Upper lobe of left lung (tissue), 6 donors: Measurements from ENCODE around the gene C16orf95. TPM values are rescaled to one million over a fixed set of nuclear protein-coding genes. Genes with fewer than 3 reads are reported as not detected.

Experiments used
- ATAC-seq, 2 donors: fragments of 200-7000 bp; cut with Tn5 transposase; one replicate each; pipeline ENCODE4 v1.9.1; 2022; ENCODE audit warnings: mild to moderate bottlenecking in 2 of 2, moderate library complexity in 2 of 2; ENCODE audit not compliant: low FRiP score in 2 of 2
- DNase-seq, 2 donors: peaks; one replicate each; pipeline ENCODE4 v3.0.0-alpha.2; 2019 to 2020
- H3K27ac ChIP-seq, 4 donors: fragments of 200-600 bp; sonication (generic); one replicate each; pipeline ENCODE4 v1.5.1; 2016 to 2019
- H3K27me3 ChIP-seq, 4 donors: fragments of 200-600 bp; sonication (generic); one replicate each; pipeline ENCODE4 v1.5.1; 2017 to 2019
- H3K36me3 ChIP-seq, 4 donors: fragments of 200-600 bp; sonication (generic); one replicate each; pipeline ENCODE4 v1.5.1; 2016 to 2019
- H3K4me1 ChIP-seq, 4 donors: fragments of 200-600 bp; sonication (generic); one replicate each; pipeline ENCODE4 v1.5.1; 2018 to 2019
- H3K4me3 ChIP-seq, 4 donors: fragments of 200-600 bp; sonication (generic); one replicate each; pipeline ENCODE4 v1.5.1; 2017 to 2019; ENCODE audit warnings: mild to moderate bottlenecking in 2 of 4, moderate library complexity in 1 of 4
- H3K9me3 ChIP-seq, 4 donors: fragments of 200-600 bp; sonication (generic); one replicate each; pipeline ENCODE4 v1.5.1; 2018 to 2019
- EP300 ChIP-seq, 4 donors: sonication (generic); formaldehyde crosslinking; IDR thresholded peaks; one replicate each; pipeline ENCODE4 v1.5.1; 2017; ENCODE audit warnings: antibody characterized with exemption in 4 of 4, control low read depth in 2 of 4
- POLR2A ChIP-seq, 4 donors: fragments of 450-650 bp; IDR thresholded peaks; one replicate each; pipeline ENCODE4 v1.5.1; 2016 to 2017; ENCODE audit warnings: antibody characterized with exemption in 4 of 4, mild to moderate bottlenecking in 2 of 4
- POLR2AphosphoS5 ChIP-seq, 2 donors: sonication (generic); formaldehyde crosslinking; IDR thresholded peaks; one replicate each; pipeline ENCODE4 v1.5.1; 2017; ENCODE audit warnings: antibody characterized with exemption in 2 of 2
- WGBS, 2 donors: methylation state at CpG; one replicate each; pipeline ENCODE4 v1.1.5; 2017 to 2018; 5-methylcytosine and 5-hydroxymethylcytosine counted together
- total RNA-seq, 6 donors: library from RNA; depleted of rRNA in 4 of 6; stranded (reverse); fragments of >200 nt in 4 of 6; gene quantifications; one replicate each; pipeline versions ENCODE4 v1.1.0 to v1.2.1, GENCODE V29; 2016 to 2021
- TF ChIP-seq, protein P1 (sequence below), 6 experiments: fragments of 450-650 bp in 4 of 6; fragments of 200-600 bp in 2 of 6; sonication (generic) in 2 of 6; IDR thresholded peaks; one replicate each; pipeline ENCODE4 v1.5.1; 2016 to 2019; ENCODE audit warnings: antibody characterized with exemption in 6 of 6
- donor health status: DM: no; HTN: no; CAD: no; lungs with moderate emphysema.
- donor health status: DM: no; HTN: yes; CAD: no; lungs with severe emphysema.

Gene C16orf95
- total RNA-seq, 6 donors from 2014 or later: 1.8 to 9.4 (median 3.4) TPM

DNA sequence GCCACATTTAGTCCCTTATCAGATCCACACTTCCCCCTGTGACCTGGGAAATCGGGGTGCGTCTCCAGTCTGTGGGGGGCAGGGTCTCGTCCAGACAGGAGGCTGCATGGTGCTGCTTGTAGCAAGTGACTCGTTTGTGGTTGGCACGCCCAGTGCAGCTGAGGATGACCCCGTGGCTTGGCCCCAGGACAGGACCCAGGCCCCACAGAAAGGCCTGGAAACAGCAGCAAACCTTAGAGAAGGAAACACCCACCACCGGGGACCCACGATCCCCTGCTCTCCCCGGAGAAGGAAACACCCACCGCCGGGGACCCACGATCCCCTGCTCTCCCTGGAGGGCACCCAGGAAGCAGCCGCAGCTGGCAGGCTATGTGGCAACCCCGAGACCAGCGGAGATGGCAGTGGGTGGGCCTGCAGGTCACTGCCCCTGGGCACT, 8.2 kb upstream of the C16orf95 start:
- no peak for DNase-seq
- Histone ChIP-seq H3K36me3 (peaks cover 0 to 23% (median 16%) of the 10 kb centered on the region in 4 donors), H3K9me3 (no peaks in the 10 kb centered on the region), H3K27ac (no peak overlapping the region), H3K4me1 (peaks cover 0 to 9% (median 7%) of the 10 kb centered on the region in 4 donors), H3K27me3 (no peaks in the 10 kb centered on the region), H3K4me3 (no peak overlapping the region)
- ATAC-seq: no peak
- WGBS, 2 donors: 59 to 76% methylated on average over 9 to 15 of the region's 15 CpGs
- TF ChIP-seq EP300 (IDR thresholded peaks at IDR 0.05) (no peak), POLR2A (IDR thresholded peaks at IDR 0.05) (no peak), POLR2AphosphoS5 (IDR thresholded peaks at IDR 0.05) (no peak)
- TF ChIP-seq, protein P1, sequence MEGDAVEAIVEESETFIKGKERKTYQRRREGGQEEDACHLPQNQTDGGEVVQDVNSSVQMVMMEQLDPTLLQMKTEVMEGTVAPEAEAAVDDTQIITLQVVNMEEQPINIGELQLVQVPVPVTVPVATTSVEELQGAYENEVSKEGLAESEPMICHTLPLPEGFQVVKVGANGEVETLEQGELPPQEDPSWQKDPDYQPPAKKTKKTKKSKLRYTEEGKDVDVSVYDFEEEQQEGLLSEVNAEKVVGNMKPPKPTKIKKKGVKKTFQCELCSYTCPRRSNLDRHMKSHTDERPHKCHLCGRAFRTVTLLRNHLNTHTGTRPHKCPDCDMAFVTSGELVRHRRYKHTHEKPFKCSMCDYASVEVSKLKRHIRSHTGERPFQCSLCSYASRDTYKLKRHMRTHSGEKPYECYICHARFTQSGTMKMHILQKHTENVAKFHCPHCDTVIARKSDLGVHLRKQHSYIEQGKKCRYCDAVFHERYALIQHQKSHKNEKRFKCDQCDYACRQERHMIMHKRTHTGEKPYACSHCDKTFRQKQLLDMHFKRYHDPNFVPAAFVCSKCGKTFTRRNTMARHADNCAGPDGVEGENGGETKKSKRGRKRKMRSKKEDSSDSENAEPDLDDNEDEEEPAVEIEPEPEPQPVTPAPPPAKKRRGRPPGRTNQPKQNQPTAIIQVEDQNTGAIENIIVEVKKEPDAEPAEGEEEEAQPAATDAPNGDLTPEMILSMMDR (IDR thresholded peaks at IDR 0.05): no peak

DNA sequence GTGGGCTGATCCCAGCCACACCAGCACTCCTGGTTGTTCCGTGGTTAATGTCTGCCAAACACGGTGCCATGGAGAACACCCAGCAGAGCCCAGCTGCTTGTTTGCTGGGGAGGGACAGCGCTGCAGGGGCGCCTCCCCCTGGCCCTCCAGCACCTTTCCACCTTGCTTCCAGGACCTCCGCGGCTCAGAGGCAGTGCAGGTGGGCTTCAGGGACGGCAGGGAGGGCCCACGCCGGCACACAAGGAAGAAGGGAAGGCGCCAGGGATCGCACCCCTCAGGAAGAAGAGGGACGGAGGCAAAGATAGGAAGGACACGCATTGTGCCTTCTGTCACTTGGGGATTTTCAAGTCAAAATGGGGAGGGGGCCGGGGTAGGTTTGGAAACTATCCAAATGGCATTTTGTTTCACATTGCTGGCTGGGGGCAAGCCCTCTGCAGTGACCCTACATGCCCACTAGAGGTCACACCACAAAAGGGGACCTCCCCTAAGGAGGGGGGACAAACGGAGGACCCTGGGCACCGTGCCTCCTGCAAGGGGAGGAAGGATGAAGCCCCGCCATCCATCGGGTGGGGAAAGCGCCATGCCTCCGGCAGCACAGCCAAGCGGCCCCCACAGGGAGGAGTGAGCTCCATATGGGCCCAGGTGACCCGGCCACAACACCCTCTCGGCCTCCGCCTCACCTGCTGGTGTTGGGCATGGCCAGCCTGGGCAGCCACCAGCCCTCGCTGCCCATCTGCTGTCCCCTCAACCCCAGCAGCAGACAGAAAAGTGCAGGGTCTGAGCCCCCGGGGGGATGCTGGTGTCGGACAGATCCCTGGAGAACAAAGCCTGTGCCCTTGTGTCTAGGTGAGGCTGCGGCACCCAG, 7.5 kb upstream of the C16orf95 start:
- peak in 1 of 2 donors; percentile 75 for DNase-seq
- WGBS, 2 donors: 43 to 54% methylated on average over 14 to 28 of the region's 28 CpGs
- peak; percentile 58 to 64 for ATAC-seq
- TF ChIP-seq POLR2A (IDR thresholded peaks at IDR 0.05) (no peak), EP300 (IDR thresholded peaks at IDR 0.05) (no peak), POLR2AphosphoS5 (IDR thresholded peaks at IDR 0.05) (no peak)
- TF ChIP-seq, protein P1 (IDR thresholded peaks at IDR 0.05): peak; percentile 67 to 85 (median 80)
- no peaks in the 10 kb centered on the region for H3K27me3 ChIP-seq
- H3K9me3 ChIP-seq: no peaks in the 10 kb centered on the region
- H3K36me3 ChIP-seq: peaks cover 0 to 15% (median 9%) of the 10 kb centered on the region in 4 donors
- H3K27ac ChIP-seq: no peak overlapping the region
- H3K4me3 ChIP-seq: no peak overlapping the region
- H3K4me1 ChIP-seq: peaks cover 0 to 9% (median 7%) of the 10 kb centered on the region in 4 donors

DNA sequence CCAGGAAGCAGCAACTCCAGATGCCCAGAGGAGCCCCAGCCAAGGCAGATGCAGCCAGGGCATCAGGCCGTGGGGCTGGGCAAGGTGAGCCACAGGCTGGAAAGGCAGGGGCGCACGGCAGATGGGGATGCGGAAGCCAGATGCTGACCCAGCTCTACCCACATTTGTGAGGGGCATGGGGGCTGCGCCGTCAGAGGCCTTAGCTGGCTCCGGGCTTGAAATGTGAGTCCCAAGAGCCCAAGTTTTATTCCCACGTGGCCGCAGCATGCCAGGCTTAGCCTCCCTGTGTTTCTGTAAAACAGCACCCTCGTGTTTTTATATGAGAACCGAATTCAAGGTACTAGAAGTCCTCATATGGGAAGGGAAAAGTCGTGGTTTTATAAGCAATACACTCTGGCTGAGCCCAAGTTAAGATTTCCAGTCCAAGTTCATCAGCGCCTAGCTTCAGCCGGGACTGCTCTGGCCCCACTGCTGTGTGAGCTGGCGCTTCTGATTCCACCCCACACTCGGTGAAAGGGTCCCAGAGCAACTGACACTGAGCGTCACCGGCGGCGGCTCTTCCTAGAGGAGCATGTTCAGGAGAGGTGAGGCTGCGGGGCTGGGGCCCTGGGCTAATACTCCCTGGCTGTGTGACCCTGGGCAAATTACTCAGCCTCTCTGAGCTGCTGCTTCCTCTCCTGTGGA, 6.7 kb upstream of the C16orf95 start:
- Histone ChIP-seq H3K9me3 (no peaks in the 10 kb centered on the region), H3K36me3 (peaks cover 0 to 7% (median 5%) of the 10 kb centered on the region in 4 donors), H3K27ac (no peak overlapping the region), H3K4me3 (no peak overlapping the region), H3K27me3 (no peaks in the 10 kb centered on the region), H3K4me1 (peaks cover 0 to 10% (median 8%) of the 10 kb centered on the region in 4 donors)
- DNase-seq (peak in 1 of 2 donors; percentile 56), ATAC-seq (no peak)
- TF ChIP-seq, protein P1 (IDR thresholded peaks at IDR 0.05): no peak
- TF ChIP-seq EP300 (IDR thresholded peaks at IDR 0.05) (no peak), POLR2AphosphoS5 (IDR thresholded peaks at IDR 0.05) (no peak), POLR2A (IDR thresholded peaks at IDR 0.05) (no peak)
- 89 to 92% methylated on average over 12 to 20 of the region's 21 CpGs for WGBS, 2 donors

DNA sequence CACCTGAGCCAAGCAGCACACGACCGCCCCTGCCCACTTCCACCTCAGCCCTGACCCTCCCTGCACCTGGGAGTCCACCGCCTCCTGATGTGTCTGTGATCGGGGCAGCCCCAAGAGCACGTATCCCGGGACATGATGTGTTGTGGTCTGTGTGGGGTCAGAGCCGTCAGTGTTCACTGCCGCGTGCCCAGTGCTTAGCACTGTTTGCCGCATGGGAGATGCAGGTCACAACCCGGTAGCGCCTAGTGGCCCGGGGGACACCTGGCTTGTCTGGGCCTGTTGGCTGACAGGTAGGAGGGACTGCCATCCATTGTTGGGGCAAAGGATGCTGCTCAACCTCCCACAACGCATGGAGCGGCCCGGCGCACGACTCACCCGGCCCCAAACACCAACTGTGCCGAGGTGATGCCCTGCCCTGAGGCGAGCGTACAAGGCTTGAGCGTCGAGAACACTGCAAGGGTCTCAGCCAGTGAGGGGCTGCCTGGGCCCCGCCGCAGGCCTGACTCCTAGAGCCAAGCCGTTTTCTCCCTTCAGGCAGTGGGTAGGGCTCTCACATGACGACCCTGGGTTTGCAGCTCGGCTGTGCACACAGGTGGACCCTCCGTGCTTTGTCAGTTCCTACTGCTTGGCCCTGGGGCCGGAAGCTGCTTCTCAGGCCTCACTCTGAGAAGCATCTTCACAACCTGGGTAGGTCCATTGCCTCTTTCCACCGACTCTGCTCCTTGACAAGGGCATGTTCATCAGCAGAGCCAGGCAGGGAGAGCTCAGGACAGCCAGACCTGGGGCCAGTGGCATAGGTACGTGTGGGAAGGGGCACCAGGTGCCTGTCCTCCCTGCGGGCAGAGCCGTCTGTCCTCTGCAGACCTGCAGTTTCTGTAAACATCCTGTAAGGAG, 5.9 kb upstream of the C16orf95 start:
- TF ChIP-seq EP300 (IDR thresholded peaks at IDR 0.05) (no peak), POLR2AphosphoS5 (IDR thresholded peaks at IDR 0.05) (no peak), POLR2A (IDR thresholded peaks at IDR 0.05) (no peak)
- TF ChIP-seq, protein P1 (IDR thresholded peaks at IDR 0.05): no peak
- 85 to 91% methylated on average over 15 to 33 of the region's 35 CpGs for WGBS, 2 donors
- Histone ChIP-seq H3K27me3 (no peaks in the 10 kb centered on the region), H3K4me1 (peaks cover 7 to 17% (median 14%) of the 10 kb centered on the region in 4 donors), H3K9me3 (no peaks in the 10 kb centered on the region), H3K4me3 (no peak overlapping the region), H3K36me3 (no peaks in the 10 kb centered on the region), H3K27ac (no peak overlapping the region)
- DNase-seq (peak in 1 of 2 donors; percentile 73), ATAC-seq (no peak)
